ENCODE results near the gene NSD2.

- TF ChIP-seq POLR2A (IDR thresholded peaks at IDR 0.05) (no peak), CTCF (IDR thresholded peaks at IDR 0.05) (no peak)
Observed at GRCh38 chr4:1862961-1863296, 8.3 kb upstream of the NSD2 start.
